Transverse colon (tissue), 4 donors: Measurements from ENCODE around the gene DPPA2. TPM values are rescaled to one million over a fixed set of nuclear protein-coding genes. Genes with fewer than 3 reads are reported as not detected.
"Not testable (repeated sequence)": the region's sequence is repeated elsewhere in the genome, so short reads cannot be mapped to it uniquely, and the experiment has no call there.

ENCODE experiments used
- DNase-seq: peaks from one replicate; pipeline ENCODE4 v3.0.0-alpha.2; 2019
- H3K27ac ChIP-seq, 4 donors: fragments of 200-600 bp; sonication (generic); 2 replicates each; pipeline ENCODE4 v1.5.1; 2016 to 2018; ENCODE audit warnings: inconsistent platforms in 4 of 4
- H3K27me3 ChIP-seq: fragments of 200-600 bp; sonication (generic); 2 replicates; pipeline ENCODE4 v1.5.1; 2017; ENCODE audit warnings: inconsistent platforms
- H3K36me3 ChIP-seq, 4 donors: fragments of 200-600 bp; sonication (generic); 2 replicates each; pipeline ENCODE4 v1.5.1; 2017 to 2019; ENCODE audit warnings: inconsistent platforms in 4 of 4
- H3K4me1 ChIP-seq, 4 donors: fragments of 200-600 bp; sonication (generic); 2 replicates each; pipeline ENCODE4 v1.5.1; 2017 to 2020; ENCODE audit warnings: inconsistent platforms in 4 of 4
- H3K4me3 ChIP-seq, 4 donors: fragments of 200-600 bp; sonication (generic); 1 replicate in 1 of 4; 2 replicates in 3 of 4; pipeline versions ENCODE4 v1.5.1 to v1.6.1; 2017 to 2019; ENCODE audit warnings: inconsistent platforms in 4 of 4
- H3K9me3 ChIP-seq, 2 donors: fragments of 200-600 bp; sonication (generic); 2 replicates each; pipeline ENCODE4 v1.5.1; 2017 to 2019; ENCODE audit warnings: inconsistent platforms in 2 of 2
- CTCF ChIP-seq, 5 experiments: fragments of 200-600 bp in 3 of 5; fragments of 450-650 bp in 2 of 5; sonication (generic) in 3 of 5; IDR thresholded peaks; 1 replicate in 2 of 5; 2 replicates in 3 of 5; pipeline ENCODE4 v1.5.1; 2016 to 2017; ENCODE audit warnings: antibody characterized with exemption in 5 of 5, inconsistent platforms in 3 of 5, mild to moderate bottlenecking in 2 of 5, moderate library complexity in 1 of 5
- EP300 ChIP-seq: sonication (generic); formaldehyde crosslinking; IDR thresholded peaks from one replicate; pipeline ENCODE4 v1.6.1; 2017; ENCODE audit warnings: antibody characterized with exemption, low read depth
- POLR2A ChIP-seq: fragments of 450-650 bp; IDR thresholded peaks from one replicate; pipeline ENCODE4 v1.6.1; 2016; ENCODE audit warnings: antibody characterized with exemption, mild to moderate bottlenecking, moderate library complexity
- POLR2AphosphoS5 ChIP-seq, 3 donors: sonication (generic); formaldehyde crosslinking; IDR thresholded peaks; one replicate each; pipeline ENCODE4 v1.6.1; 2016; ENCODE audit warnings: antibody characterized with exemption in 3 of 3
- WGBS, 2 donors: methylation state at CpG; one replicate each; pipeline ENCODE4 v1.1.5; 2018; ENCODE audit warnings: low coverage in 1 of 2; 5-methylcytosine and 5-hydroxymethylcytosine counted together
- in situ Hi-C, 4 donors: fragments of 200-750 bp; cut with MboI; loops; one replicate each; pipeline versions ENCODE4 v1.15.0 to v1.15.1; 2017; ENCODE audit warnings: low sequenced_read_pairs in 3 of 4, low pct_ligation_motif_present in 1 of 4, low pct_unique_long_range_greater_than_20kb in 1 of 4
- intact Hi-C: fragments of 100-400 bp; cut with DNase I; formaldehyde crosslinking; loops from one replicate; pipeline ENCODE4 v1.15.1; 2023; ENCODE audit warnings: low total_unique reads
- total RNA-seq, 4 donors: library from RNA; depleted of rRNA; stranded (reverse); fragments of >200 nt; gene quantifications; one replicate each; pipeline ENCODE4 v1.1.0, GENCODE V29; 2016

Gene DPPA2
- not detected for total RNA-seq

- no peaks in the 10 kb centered on the region for H3K9me3 ChIP-seq
- no peaks in the 10 kb centered on the region for H3K27me3 ChIP-seq
- in situ Hi-C loops (no loop called here), intact Hi-C loops (no loop called here)
- no peak for DNase-seq
- no peaks in the 10 kb centered on the region for H3K4me1 ChIP-seq
- TF ChIP-seq CTCF (IDR thresholded peaks at IDR 0.05): no peak
- TF ChIP-seq POLR2AphosphoS5 (IDR thresholded peaks at IDR 0.05): no peak
- TF ChIP-seq POLR2A: no peak
- TF ChIP-seq EP300: no peak
- no peak within 1 kb of the TSS for H3K27ac ChIP-seq
- no peak within 1 kb of the TSS for H3K4me3 ChIP-seq
- WGBS, 2 donors: 87% methylated on average over 21 of the region's 21 CpGs; no CpG with 5 or more reads in 1 of the 2 donors
- H3K36me3 ChIP-seq: no peaks in the 10 kb centered on the region
These were observed at the start of gene DPPA2 for GRCh38 chr3:109316162-109316730. Gene DPPA2 (minus strand): TSS chr3:109316517. CDS start chr3:109314542, 1,975 bp downstream.

- Histone ChIP-seq H3K27ac (no peak overlapping the region), H3K36me3 (no peaks in the 10 kb centered on the region), H3K9me3 (no peaks in the 10 kb centered on the region), H3K4me3 (no peak overlapping the region), H3K27me3 (no peaks in the 10 kb centered on the region), H3K4me1 (no peaks in the 10 kb centered on the region)
- 79% methylated on average over 6 of the region's 6 CpGs; no CpG with 5 or more reads in 1 of the 2 donors for WGBS, 2 donors
- TF ChIP-seq POLR2AphosphoS5 (IDR thresholded peaks at IDR 0.05) (no peak), CTCF (IDR thresholded peaks at IDR 0.05) (no peak), POLR2A (no peak), EP300 (no peak)
- in situ Hi-C loops (no loop called here), intact Hi-C loops (no loop called here)
- no peak for DNase-seq
These were observed 47.8 kb upstream of the DPPA2 start for GRCh38 chr3:109364088-109364487.

GRCh38 chr3:109363634-109364033 is 47.3 kb upstream of the DPPA2 start:
- no peak for TF ChIP-seq CTCF (IDR thresholded peaks at IDR 0.05)
- TF ChIP-seq POLR2AphosphoS5 (IDR thresholded peaks at IDR 0.05): no peak
- intact Hi-C loops (no loop called here), in situ Hi-C loops (no loop called here)
- Histone ChIP-seq H3K4me3 (no peak overlapping the region), H3K27me3 (no peaks in the 10 kb centered on the region), H3K9me3 (no peaks in the 10 kb centered on the region), H3K4me1 (no peaks in the 10 kb centered on the region), H3K36me3 (no peaks in the 10 kb centered on the region), H3K27ac (no peak overlapping the region)
- DNase-seq: no peak

- no peak overlapping the region for H3K4me3 ChIP-seq
- no peaks in the 10 kb centered on the region for H3K4me1 ChIP-seq
- WGBS, 2 donors: 83% methylated on average over 3 to 4 of the region's 4 CpGs
- H3K27ac ChIP-seq: no peak overlapping the region
- no peaks in the 10 kb centered on the region for H3K9me3 ChIP-seq
- intact Hi-C loops: no loop called here
- H3K36me3 ChIP-seq: no peaks in the 10 kb centered on the region
- TF ChIP-seq POLR2AphosphoS5 (IDR thresholded peaks at IDR 0.05) (no peak), POLR2A (no peak), EP300 (no peak), CTCF (IDR thresholded peaks at IDR 0.05) (no peak)
- no peak for DNase-seq
- H3K27me3 ChIP-seq: no peaks in the 10 kb centered on the region
- in situ Hi-C loops: no loop called here
These were observed 46.5 kb upstream of the DPPA2 start for GRCh38 chr3:109362823-109363222.

GRCh38 chr3:109358809-109359208 is 42.5 kb upstream of the DPPA2 start:
- H3K27me3 ChIP-seq, H3K4me1 ChIP-seq, in situ Hi-C loops, H3K9me3 ChIP-seq, H3K27ac ChIP-seq, H3K4me3 ChIP-seq, intact Hi-C loops, DNase-seq, H3K36me3 ChIP-seq: not testable (repeated sequence)
- WGBS, 2 donors: 72% methylated on average over 2 of the region's 2 CpGs; no CpG with 5 or more reads in 1 of the 2 donors
